ENCODE data around the gene CACNG4. TPM values are rescaled to one million over a fixed set of nuclear protein-coding genes. Genes with fewer than 3 reads are reported as not detected.
A peak's percentile ranks its signal among the peaks of the same experiment; 100 is the strongest.

Gene CACNG4
- total and polyA plus RNA-seq, 12 donors: 0.11 to 2.4 (median 0.88) TPM; not detected in 4

GRCh38 chr17:67044940-67045339, 80.4 kb downstream of the CACNG4 start:
- Histone ChIP-seq H3K36me3 (replicated peaks in 1 of 2) (no peaks in the 10 kb centered on the region), H3K9me3 (replicated peaks in 1 of 3) (peaks cover 0 to 10% (median 0%) of the 10 kb centered on the region in 3 donors), H3K4me1 (replicated peaks in 1 of 2) (peaks cover 12% of the 10 kb centered on the region in 2 donors), H3K27ac (peak overlapping the region in 2 of 5 donors; percentile 18 to 31), H3K27me3 (no peaks in the 10 kb centered on the region), H3K4me3 (no peak overlapping the region)
- TF ChIP-seq POLR2A (IDR thresholded peaks at IDR 0.05): no peak
- TF ChIP-seq CTCF (IDR thresholded peaks at IDR 0.05): no peak
- DNase-seq: peak; percentile 69 to 85 (median 76)
- 41 to 57% (median 45%) methylated on average over 3 to 5 of the region's 5 CpGs for WGBS, 4 donors
- intact Hi-C loops (cut with DNase I): no loop called here

GRCh38 chr17:67046398-67046797, 81.9 kb downstream of the CACNG4 start:
- DNase-seq: no peak
- Histone ChIP-seq H3K4me1 (replicated peaks in 1 of 2) (peaks cover 12% of the 10 kb centered on the region in 2 donors), H3K27me3 (no peaks in the 10 kb centered on the region), H3K36me3 (replicated peaks in 1 of 2) (no peaks in the 10 kb centered on the region), H3K4me3 (no peak overlapping the region), H3K9me3 (replicated peaks in 1 of 3) (peaks cover 0 to 10% (median 0%) of the 10 kb centered on the region in 3 donors), H3K27ac (no peak overlapping the region)
- intact Hi-C loops (cut with DNase I): no loop called here
- 83 to 92% (median 84%) methylated on average over 4 of the region's 4 CpGs for WGBS, 4 donors
- TF ChIP-seq POLR2A (IDR thresholded peaks at IDR 0.05) (no peak), CTCF (IDR thresholded peaks at IDR 0.05) (no peak)

GRCh38 chr17:67047382-67047781, 82.9 kb downstream of the CACNG4 start:
- WGBS, 4 donors: 76 to 95% (median 89%) methylated on average over 1 of the region's 1 CpG
- Histone ChIP-seq H3K4me1 (replicated peaks in 1 of 2) (peaks cover 12% of the 10 kb centered on the region in 2 donors), H3K9me3 (replicated peaks in 1 of 3) (peaks cover 0 to 10% (median 0%) of the 10 kb centered on the region in 3 donors), H3K36me3 (replicated peaks in 1 of 2) (no peaks in the 10 kb centered on the region), H3K4me3 (no peak overlapping the region), H3K27me3 (no peaks in the 10 kb centered on the region), H3K27ac (no peak overlapping the region)
- DNase-seq: no peak
- intact Hi-C loops (cut with DNase I): no loop called here
- TF ChIP-seq CTCF (IDR thresholded peaks at IDR 0.05) (no peak), POLR2A (IDR thresholded peaks at IDR 0.05) (no peak)

- no peak for DNase-seq
- 81 to 88% (median 82%) methylated on average over 5 of the region's 5 CpGs for WGBS, 4 donors
Observed at GRCh38 chr17:67049025-67049739, 84.7 kb downstream of the CACNG4 start.

More at GRCh38 chr17:67049025-67049739, 84.7 kb downstream of the CACNG4 start:
- TF ChIP-seq POLR2A (IDR thresholded peaks at IDR 0.05): no peak
- no peak for TF ChIP-seq CTCF (IDR thresholded peaks at IDR 0.05)
- Histone ChIP-seq H3K27ac (no peak overlapping the region), H3K9me3 (replicated peaks in 1 of 3) (peaks cover 0 to 10% (median 0%) of the 10 kb centered on the region in 3 donors), H3K36me3 (replicated peaks in 1 of 2) (no peaks in the 10 kb centered on the region), H3K27me3 (no peaks in the 10 kb centered on the region), H3K4me1 (replicated peaks in 1 of 2) (peaks cover 10% of the 10 kb centered on the region in 2 donors), H3K4me3 (no peak overlapping the region)
- intact Hi-C loops (cut with DNase I): no loop called here
